ENCODE results near the gene PRIMPOL.
"Not testable (repeated sequence)": the region's sequence is repeated elsewhere in the genome, so short reads cannot be mapped to it uniquely, and the experiment has no call there.

The PRIMPOL gene

DNA sequence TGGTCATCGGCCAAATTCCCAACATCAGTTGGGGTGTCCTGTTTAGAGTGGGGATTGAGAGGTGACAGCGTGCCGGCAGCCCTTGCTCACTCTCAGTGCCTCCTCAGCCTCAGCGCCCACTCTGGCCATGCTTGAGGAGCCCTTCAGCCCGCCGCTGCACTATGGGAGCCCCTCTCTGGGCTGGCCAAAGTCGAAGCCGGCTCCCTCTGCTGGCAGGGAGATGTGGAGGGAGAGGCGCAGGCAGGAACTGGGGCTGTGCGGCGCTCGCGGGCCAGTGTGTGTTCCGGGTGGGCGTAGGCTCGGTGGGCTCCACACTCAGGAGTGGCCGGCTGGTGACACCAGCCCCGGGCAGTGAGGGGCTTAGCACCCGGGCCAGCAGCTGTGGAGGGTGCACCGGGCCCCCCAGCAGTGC lies 91.4 kb downstream of the PRIMPOL start:
- H2BK12ac ChIP-seq (ENCODE audit: low read length in 2 of 2) = no peak overlapping the region
- peak overlapping the region in 1 of 2 experiments; percentile 55 for H3K14ac ChIP-seq (ENCODE audit: low read length in 2 of 2)
- no peak overlapping the region for H3K18ac ChIP-seq (ENCODE audit: low read depth in 1 of 2, low read length in 2 of 2)
- no peaks in the 10 kb centered on the region for H3K27me3 ChIP-seq (ENCODE audit: control insufficient read depth in 1 of 2, insufficient read depth in 1 of 2, low read length in 2 of 2)
- no peak overlapping the region for H2BK5ac ChIP-seq (ENCODE audit: low read depth, low read length, poor library complexity, severe bottlenecking)
- H3K79me1 ChIP-seq (replicated peaks; ENCODE audit: low read length, poor library complexity, severe bottlenecking) = no peaks in the 10 kb centered on the region
- 93% methylated on average over 20 of the region's 20 CpGs for WGBS
- H3K9ac ChIP-seq (ENCODE audit: low read length) = no peak overlapping the region
- H2AFZ ChIP-seq (ENCODE audit: low read depth, low read length) = no peak overlapping the region
- no peak overlapping the region for H2BK15ac ChIP-seq (ENCODE audit: low read depth, poor library complexity, severe bottlenecking)
- H3K23ac ChIP-seq (ENCODE audit: low read length in 2 of 2) = no peak overlapping the region
- H3K4me2 ChIP-seq (ENCODE audit: low read length, poor library complexity, severe bottlenecking) = no peak overlapping the region
- no peak overlapping the region for H3K27ac ChIP-seq (ENCODE audit: low read length, poor library complexity, severe bottlenecking)
- H3K4me1 ChIP-seq (ENCODE audit: control insufficient read depth, insufficient read depth, low read depth, low read length) = peaks cover 2% of the 10 kb centered on the region
- no peak overlapping the region for H3K4me3 ChIP-seq (ENCODE audit: insufficient read depth in 1 of 2, low read depth in 1 of 2, low read length in 2 of 2)
- DNase-seq = no peak
- H3K4ac ChIP-seq (ENCODE audit: low read depth in 1 of 2, low read length in 2 of 2) = no peak overlapping the region
- no peak overlapping the region for H2BK120ac ChIP-seq (ENCODE audit: low read depth, low read length)
- H4K91ac ChIP-seq (ENCODE audit: low read length) = peak overlapping the region; percentile 27
- no peaks in the 10 kb centered on the region for H3K36me3 ChIP-seq (ENCODE audit: control insufficient read depth in 1 of 2, insufficient read depth in 2 of 2, low read depth in 1 of 2, low read length in 2 of 2)
- no peak overlapping the region for H2AK5ac ChIP-seq (ENCODE audit: low read length, severe bottlenecking)
- H3K9me3 ChIP-seq (ENCODE audit: control insufficient read depth, low read length) = no peaks in the 10 kb centered on the region
- H4K8ac ChIP-seq (ENCODE audit: low read length) = no peak overlapping the region

DNA sequence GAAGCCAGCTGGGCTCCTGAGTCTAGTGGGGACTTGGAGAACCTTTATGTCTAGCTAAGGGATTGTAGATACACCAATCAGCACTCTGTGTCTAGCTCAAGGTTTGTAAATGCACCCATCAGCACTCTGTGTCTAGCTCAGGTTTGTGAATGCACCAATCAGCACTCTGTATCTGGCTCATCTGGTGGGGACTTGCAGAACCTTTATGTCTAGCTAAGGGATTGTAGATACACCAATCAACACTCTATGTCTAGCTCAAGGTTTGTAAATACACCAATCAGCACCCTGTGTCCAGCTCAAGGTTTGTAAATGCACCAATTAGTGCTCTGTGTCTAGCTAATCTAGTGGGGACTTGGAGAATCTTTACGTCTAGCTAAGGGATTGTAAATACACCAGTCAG lies 92.1 kb downstream of the PRIMPOL start:
- not testable (repeated sequence) for H3K4me2 ChIP-seq (ENCODE audit: low read length, poor library complexity, severe bottlenecking); H2AK5ac ChIP-seq (ENCODE audit: low read length, severe bottlenecking); H3K4ac ChIP-seq (ENCODE audit: low read depth in 1 of 2, low read length in 2 of 2); H3K23ac ChIP-seq (ENCODE audit: low read length in 2 of 2); H2AFZ ChIP-seq (ENCODE audit: low read depth, low read length); H3K14ac ChIP-seq (ENCODE audit: low read length in 2 of 2); H3K18ac ChIP-seq (ENCODE audit: low read depth in 1 of 2, low read length in 2 of 2); H3K4me3 ChIP-seq (ENCODE audit: insufficient read depth in 1 of 2, low read depth in 1 of 2, low read length in 2 of 2); H3K4me1 ChIP-seq (ENCODE audit: control insufficient read depth, insufficient read depth, low read depth, low read length); H3K9me3 ChIP-seq (ENCODE audit: control insufficient read depth, low read length); H3K9ac ChIP-seq (ENCODE audit: low read length); H2BK15ac ChIP-seq (ENCODE audit: low read depth, poor library complexity, severe bottlenecking); H2BK120ac ChIP-seq (ENCODE audit: low read depth, low read length); H2BK5ac ChIP-seq (ENCODE audit: low read depth, low read length, poor library complexity, severe bottlenecking); H3K27me3 ChIP-seq (ENCODE audit: control insufficient read depth in 1 of 2, insufficient read depth in 1 of 2, low read length in 2 of 2); DNase-seq; H3K79me1 ChIP-seq (replicated peaks; ENCODE audit: low read length, poor library complexity, severe bottlenecking); H4K8ac ChIP-seq (ENCODE audit: low read length); H4K91ac ChIP-seq (ENCODE audit: low read length); H3K36me3 ChIP-seq (ENCODE audit: control insufficient read depth in 1 of 2, insufficient read depth in 2 of 2, low read depth in 1 of 2, low read length in 2 of 2); H2BK12ac ChIP-seq (ENCODE audit: low read length in 2 of 2); H3K27ac ChIP-seq (ENCODE audit: low read length, poor library complexity, severe bottlenecking)
- no CpG with 5 or more reads among the region's 1 CpG for WGBS

DNA sequence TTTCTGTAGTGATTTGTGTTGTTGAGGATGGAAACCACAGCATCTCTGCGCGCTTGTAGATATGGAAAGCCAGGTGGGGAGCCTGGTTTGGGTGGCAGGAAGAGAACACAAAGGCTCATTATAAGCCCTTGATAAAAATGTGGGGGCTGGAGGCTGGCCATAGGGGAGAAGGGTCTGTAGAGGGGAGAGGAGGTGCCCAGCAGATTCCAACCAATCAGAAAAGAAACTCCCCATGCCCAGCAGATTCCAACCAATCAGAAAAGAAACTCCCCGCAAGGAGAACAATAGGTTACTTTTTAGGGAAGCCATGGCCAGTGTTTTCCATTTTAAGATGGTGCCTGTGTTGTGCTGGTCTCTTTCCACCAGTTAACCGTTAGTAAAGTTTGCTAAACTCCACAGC lies 94.1 kb downstream of the PRIMPOL start:
- no peak for DNase-seq
- Histone ChIP-seq H2AFZ (ENCODE audit: low read depth, low read length) (no peak overlapping the region), H3K14ac (ENCODE audit: low read length in 2 of 2) (no peak overlapping the region), H3K4me3 (ENCODE audit: insufficient read depth in 1 of 2, low read depth in 1 of 2, low read length in 2 of 2) (no peak overlapping the region), H3K4ac (ENCODE audit: low read depth in 1 of 2, low read length in 2 of 2) (no peak overlapping the region), H4K91ac (ENCODE audit: low read length) (no peak overlapping the region), H3K4me2 (ENCODE audit: low read length, poor library complexity, severe bottlenecking) (no peak overlapping the region), H2BK12ac (ENCODE audit: low read length in 2 of 2) (no peak overlapping the region), H2BK120ac (ENCODE audit: low read depth, low read length) (no peak overlapping the region), H2AK5ac (ENCODE audit: low read length, severe bottlenecking) (peak overlapping the region; percentile 71), H3K18ac (ENCODE audit: low read depth in 1 of 2, low read length in 2 of 2) (no peak overlapping the region), H3K9ac (ENCODE audit: low read length) (no peak overlapping the region), H3K79me1 (replicated peaks; ENCODE audit: low read length, poor library complexity, severe bottlenecking) (no peaks in the 10 kb centered on the region), H3K9me3 (ENCODE audit: control insufficient read depth, low read length) (no peaks in the 10 kb centered on the region), H2BK5ac (ENCODE audit: low read depth, low read length, poor library complexity, severe bottlenecking) (peak overlapping the region; percentile 15), H3K27me3 (ENCODE audit: control insufficient read depth in 1 of 2, insufficient read depth in 1 of 2, low read length in 2 of 2) (no peaks in the 10 kb centered on the region), H4K8ac (ENCODE audit: low read length) (no peak overlapping the region), H2BK15ac (ENCODE audit: low read depth, poor library complexity, severe bottlenecking) (no peak overlapping the region), H3K23ac (ENCODE audit: low read length in 2 of 2) (no peak overlapping the region), H3K36me3 (ENCODE audit: control insufficient read depth in 1 of 2, insufficient read depth in 2 of 2, low read depth in 1 of 2, low read length in 2 of 2) (no peaks in the 10 kb centered on the region), H3K4me1 (ENCODE audit: control insufficient read depth, insufficient read depth, low read depth, low read length) (peaks cover 16% of the 10 kb centered on the region), H3K27ac (ENCODE audit: low read length, poor library complexity, severe bottlenecking) (no peak overlapping the region)
- WGBS = 55% methylated on average over 4 of the region's 4 CpGs

DNA sequence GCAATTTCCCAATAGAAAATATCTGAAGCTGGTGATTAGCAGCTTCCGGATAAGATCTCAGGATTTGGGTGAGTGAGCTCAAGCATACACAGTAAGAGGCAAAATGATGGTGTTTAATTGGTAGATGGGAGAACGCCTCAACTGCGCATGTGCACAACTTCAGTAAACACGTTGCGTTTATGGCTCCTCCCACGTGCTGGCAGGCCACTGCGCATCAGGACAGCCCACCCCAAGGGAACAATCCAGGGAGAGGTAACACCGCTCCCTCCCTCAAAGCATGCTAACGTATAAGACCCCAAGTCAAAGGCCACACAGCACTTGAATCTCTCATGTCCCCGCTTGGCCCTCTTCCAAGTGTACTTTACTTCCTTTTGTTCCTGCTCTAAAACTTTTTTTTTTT lies 94.7 kb downstream of the PRIMPOL start:
- H3K36me3 ChIP-seq (ENCODE audit: control insufficient read depth in 1 of 2, insufficient read depth in 2 of 2, low read depth in 1 of 2, low read length in 2 of 2) = no peaks in the 10 kb centered on the region
- H2BK15ac ChIP-seq (ENCODE audit: low read depth, poor library complexity, severe bottlenecking) = no peak overlapping the region
- H3K27ac ChIP-seq (ENCODE audit: low read length, poor library complexity, severe bottlenecking) = no peak overlapping the region
- H3K4me1 ChIP-seq (ENCODE audit: control insufficient read depth, insufficient read depth, low read depth, low read length) = peaks cover 16% of the 10 kb centered on the region
- H3K4me2 ChIP-seq (ENCODE audit: low read length, poor library complexity, severe bottlenecking) = no peak overlapping the region
- H2BK5ac ChIP-seq (ENCODE audit: low read depth, low read length, poor library complexity, severe bottlenecking) = no peak overlapping the region
- H3K9me3 ChIP-seq (ENCODE audit: control insufficient read depth, low read length) = no peaks in the 10 kb centered on the region
- no peak overlapping the region for H3K4ac ChIP-seq (ENCODE audit: low read depth in 1 of 2, low read length in 2 of 2)
- no peak overlapping the region for H2BK120ac ChIP-seq (ENCODE audit: low read depth, low read length)
- WGBS = 87% methylated on average over 10 of the region's 10 CpGs
- H4K8ac ChIP-seq (ENCODE audit: low read length) = no peak overlapping the region
- peak overlapping the region; percentile 34 for H4K91ac ChIP-seq (ENCODE audit: low read length)
- no peak overlapping the region for H3K9ac ChIP-seq (ENCODE audit: low read length)
- no peak overlapping the region for H3K23ac ChIP-seq (ENCODE audit: low read length in 2 of 2)
- no peaks in the 10 kb centered on the region for H3K27me3 ChIP-seq (ENCODE audit: control insufficient read depth in 1 of 2, insufficient read depth in 1 of 2, low read length in 2 of 2)
- no peak overlapping the region for H3K4me3 ChIP-seq (ENCODE audit: insufficient read depth in 1 of 2, low read depth in 1 of 2, low read length in 2 of 2)
- H2BK12ac ChIP-seq (ENCODE audit: low read length in 2 of 2) = no peak overlapping the region
- no peak overlapping the region for H2AFZ ChIP-seq (ENCODE audit: low read depth, low read length)
- peak overlapping the region; percentile 71 for H2AK5ac ChIP-seq (ENCODE audit: low read length, severe bottlenecking)
- no peak for DNase-seq
- H3K18ac ChIP-seq (ENCODE audit: low read depth in 1 of 2, low read length in 2 of 2) = no peak overlapping the region
- H3K79me1 ChIP-seq (replicated peaks; ENCODE audit: low read length, poor library complexity, severe bottlenecking) = no peaks in the 10 kb centered on the region
- H3K14ac ChIP-seq (ENCODE audit: low read length in 2 of 2) = no peak overlapping the region

Measured in mesenchymal stem cell (in vitro differentiated cells and primary cell).